ENCODE measurements around the gene CCL25.
A peak's percentile ranks its signal among the peaks of the same experiment; 100 is the strongest.

The CCL25 gene

DNA sequence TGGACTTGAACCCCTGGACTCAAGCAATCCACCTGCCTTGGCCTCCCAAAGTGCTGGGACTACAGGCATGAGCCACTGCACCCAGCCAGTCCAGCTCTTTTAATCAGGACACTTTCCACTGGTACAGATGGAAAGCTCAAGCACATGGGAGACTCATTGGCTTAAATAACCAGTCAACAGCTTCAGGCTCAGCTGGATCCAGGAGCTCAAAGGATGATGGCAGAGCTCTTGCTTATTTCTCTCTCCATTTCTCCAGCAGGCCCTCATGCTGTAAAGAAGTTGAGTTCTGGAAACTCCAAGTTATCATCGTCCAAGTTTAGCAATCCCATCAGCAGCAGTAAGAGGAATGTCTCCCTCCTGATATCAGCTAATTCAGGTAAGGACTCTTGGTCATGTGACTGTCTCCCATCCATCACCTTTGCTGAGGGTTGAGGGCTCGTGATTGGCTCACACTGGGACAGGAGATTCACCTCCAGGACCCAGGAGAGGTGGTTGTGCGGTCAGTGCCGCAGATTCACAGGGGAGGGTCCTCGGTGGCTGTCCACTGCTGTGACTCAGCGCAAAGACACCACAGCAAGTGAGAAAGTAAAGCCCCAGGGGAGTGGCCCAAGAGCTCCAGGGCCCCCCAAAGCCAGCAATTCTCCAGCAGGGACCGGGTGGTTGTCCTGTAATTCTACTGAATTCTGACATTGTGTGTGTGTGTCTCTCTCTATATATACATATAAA is 5.1 kb downstream of the CCL25 start:
- no peak for DNase-seq (ENCODE audit: low read depth, low spot score)
- H3K4me3 ChIP-seq (ENCODE audit: low read depth, low read length): no peak overlapping the region
- in situ Hi-C loops (cut with HindIII; ENCODE audit: low sequenced_read_pairs): no loop called here
- TF ChIP-seq, protein P1, sequence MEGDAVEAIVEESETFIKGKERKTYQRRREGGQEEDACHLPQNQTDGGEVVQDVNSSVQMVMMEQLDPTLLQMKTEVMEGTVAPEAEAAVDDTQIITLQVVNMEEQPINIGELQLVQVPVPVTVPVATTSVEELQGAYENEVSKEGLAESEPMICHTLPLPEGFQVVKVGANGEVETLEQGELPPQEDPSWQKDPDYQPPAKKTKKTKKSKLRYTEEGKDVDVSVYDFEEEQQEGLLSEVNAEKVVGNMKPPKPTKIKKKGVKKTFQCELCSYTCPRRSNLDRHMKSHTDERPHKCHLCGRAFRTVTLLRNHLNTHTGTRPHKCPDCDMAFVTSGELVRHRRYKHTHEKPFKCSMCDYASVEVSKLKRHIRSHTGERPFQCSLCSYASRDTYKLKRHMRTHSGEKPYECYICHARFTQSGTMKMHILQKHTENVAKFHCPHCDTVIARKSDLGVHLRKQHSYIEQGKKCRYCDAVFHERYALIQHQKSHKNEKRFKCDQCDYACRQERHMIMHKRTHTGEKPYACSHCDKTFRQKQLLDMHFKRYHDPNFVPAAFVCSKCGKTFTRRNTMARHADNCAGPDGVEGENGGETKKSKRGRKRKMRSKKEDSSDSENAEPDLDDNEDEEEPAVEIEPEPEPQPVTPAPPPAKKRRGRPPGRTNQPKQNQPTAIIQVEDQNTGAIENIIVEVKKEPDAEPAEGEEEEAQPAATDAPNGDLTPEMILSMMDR (IDR thresholded peaks at IDR 0.05; ENCODE audit: low read depth, low read length): no peak

GRCh38 chr19:8064911-8065874 is 12.6 kb downstream of the CCL25 start:
- DNase-seq (ENCODE audit: low read depth, low spot score): no peak
- TF ChIP-seq, protein P1 (IDR thresholded peaks at IDR 0.05; ENCODE audit: low read depth, low read length): no peak
- H3K4me3 ChIP-seq (ENCODE audit: low read depth, low read length): no peak overlapping the region
- in situ Hi-C loops (cut with HindIII; ENCODE audit: low sequenced_read_pairs): no loop called here

DNA sequence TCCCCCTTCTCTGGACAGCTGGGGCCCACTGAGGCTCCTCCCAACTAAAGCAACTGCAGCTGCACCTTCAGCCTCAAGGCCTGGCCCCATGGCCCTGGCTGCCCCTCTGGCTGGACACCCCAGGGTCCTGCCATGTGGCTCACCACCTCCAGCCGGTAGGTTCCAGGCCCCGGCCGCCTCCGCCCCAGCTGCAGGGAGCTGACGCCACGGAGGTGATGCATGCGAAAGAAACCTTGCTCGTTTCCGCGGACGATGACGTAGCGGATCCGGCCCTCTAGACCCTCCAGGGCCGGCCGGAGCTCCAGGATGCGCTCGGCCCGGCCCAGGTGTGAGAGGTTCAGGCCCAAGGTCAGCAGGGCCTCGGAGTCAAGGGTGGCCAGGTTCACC is 13.3 kb downstream of the CCL25 start:
- TF ChIP-seq, protein P1 (IDR thresholded peaks at IDR 0.05; ENCODE audit: low read depth, low read length): no peak
- in situ Hi-C loops (cut with HindIII; ENCODE audit: low sequenced_read_pairs): no loop called here
- no peak for DNase-seq (ENCODE audit: low read depth, low spot score)
- H3K4me3 ChIP-seq (ENCODE audit: low read depth, low read length): no peak overlapping the region

GRCh38 chr19:8069096-8069973 is 16.8 kb downstream of the CCL25 start:
- H3K4me3 ChIP-seq (ENCODE audit: low read depth, low read length): no peak overlapping the region
- DNase-seq (ENCODE audit: low read depth, low spot score): no peak
- in situ Hi-C loops (cut with HindIII; ENCODE audit: low sequenced_read_pairs): no loop called here
- TF ChIP-seq, protein P1 (IDR thresholded peaks at IDR 0.05; ENCODE audit: low read depth, low read length): peak; percentile 58

DNA sequence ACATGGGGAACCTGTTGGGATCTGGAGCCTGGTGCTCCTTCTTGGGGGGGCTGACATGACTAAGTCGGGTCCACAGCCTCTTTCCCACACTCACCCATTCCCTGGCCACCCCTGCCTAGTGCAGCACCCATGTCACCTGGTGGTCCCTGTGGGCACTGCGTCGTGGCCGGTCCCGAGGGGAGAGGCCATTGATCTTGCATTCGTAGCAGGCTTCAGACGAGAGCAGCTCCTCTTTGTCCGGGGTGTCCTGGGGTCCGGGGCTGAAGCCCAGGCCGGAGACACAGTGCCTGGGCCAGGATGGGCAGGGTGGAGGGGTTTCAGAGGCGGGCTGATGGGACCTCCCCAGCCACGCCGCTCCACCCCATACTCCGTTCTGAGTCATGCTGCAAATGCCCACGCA is 19.4 kb downstream of the CCL25 start:
- in situ Hi-C loops (cut with HindIII; ENCODE audit: low sequenced_read_pairs): no loop called here
- no peak for DNase-seq (ENCODE audit: low read depth, low spot score)
- TF ChIP-seq, protein P1 (IDR thresholded peaks at IDR 0.05; ENCODE audit: low read depth, low read length): no peak
- no peak overlapping the region for H3K4me3 ChIP-seq (ENCODE audit: low read depth, low read length)

DNA sequence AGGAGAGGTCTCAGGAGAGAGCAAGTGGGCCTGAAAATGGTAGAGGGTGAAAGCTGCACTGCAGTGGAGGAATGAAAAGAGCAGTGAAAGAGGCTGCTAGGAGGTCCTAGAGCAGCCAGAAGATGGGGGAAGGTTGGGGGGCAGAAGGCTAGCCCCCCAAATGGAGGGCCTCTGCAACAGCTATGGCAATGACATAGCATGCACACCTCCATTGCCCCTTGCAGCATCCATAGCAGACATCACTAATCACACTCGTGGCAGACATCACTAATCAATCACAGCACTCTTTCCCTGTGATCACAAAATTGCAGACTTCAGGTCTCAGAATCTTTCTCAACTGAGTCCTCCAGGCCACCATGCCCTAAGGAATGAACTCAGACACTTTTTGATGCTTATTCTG is 21.9 kb downstream of the CCL25 start:
- TF ChIP-seq, protein P1 (IDR thresholded peaks at IDR 0.05; ENCODE audit: low read depth, low read length): no peak
- in situ Hi-C loops (cut with HindIII; ENCODE audit: low sequenced_read_pairs): no loop called here

More for the DNA sequence above, 21.9 kb downstream of the CCL25 start:
- DNase-seq (ENCODE audit: low read depth, low spot score): no peak
- no peak overlapping the region for H3K4me3 ChIP-seq (ENCODE audit: low read depth, low read length)

All from astrocyte of the spinal cord (primary cell).